Esophagus (tissue), 2 donors: ENCODE measurements around the gene MRPL17. TPM values are rescaled to one million over a fixed set of nuclear protein-coding genes. Genes with fewer than 3 reads are reported as not detected.
"Not testable (repeated sequence)": the region's sequence is repeated elsewhere in the genome, so short reads cannot be mapped to it uniquely, and the experiment has no call there.

Experiments
- H3K27ac ChIP-seq, 2 donors: one replicate each; pipeline ENCODE4 v1.5.1; 2013; ENCODE audit warnings: low read depth in 2 of 2, mild to moderate bottlenecking in 2 of 2, inconsistent platforms in 1 of 2, low read length in 1 of 2, moderate library complexity in 1 of 2
- H3K27me3 ChIP-seq, 2 donors: one replicate each; pipeline ENCODE4 v1.6.1; 2013; ENCODE audit warnings: low read length in 2 of 2, control low read depth in 1 of 2, mild to moderate bottlenecking in 1 of 2; ENCODE audit not compliant: insufficient read depth in 2 of 2, control insufficient read depth in 1 of 2
- H3K36me3 ChIP-seq, 2 donors: one replicate each; pipeline ENCODE4 v1.6.1; 2013; ENCODE audit warnings: low read length in 1 of 2; ENCODE audit not compliant: control insufficient read depth in 2 of 2, insufficient read depth in 2 of 2
- H3K4me1 ChIP-seq, 2 donors: one replicate each; pipeline ENCODE4 v1.6.1; 2013; ENCODE audit warnings: low read length in 1 of 2; ENCODE audit not compliant: control insufficient read depth in 2 of 2, insufficient read depth in 2 of 2
- H3K4me3 ChIP-seq, 2 donors: one replicate each; pipeline ENCODE4 v1.5.1; 2013; ENCODE audit warnings: low read length in 2 of 2, mild to moderate bottlenecking in 2 of 2, low read depth in 1 of 2, moderate library complexity in 1 of 2
- H3K9me3 ChIP-seq, 2 donors: one replicate each; pipeline ENCODE4 v1.6.1; 2013; ENCODE audit warnings: mild to moderate bottlenecking in 2 of 2, low read depth in 1 of 2, low read length in 1 of 2, moderate library complexity in 1 of 2; ENCODE audit not compliant: control insufficient read depth in 2 of 2, insufficient read depth in 1 of 2
- WGBS, 2 donors: extraction: QIAGEN DNeasy Blood & Tissue Kit; methylation state at CpG; one replicate each; pipeline ENCODE4 v1.1.7; 2013; 5-methylcytosine and 5-hydroxymethylcytosine counted together
- polyA plus RNA-seq, 2 donors: library from polyadenylated mRNA; stranded (reverse); fragments of 200-250 nt; gene quantifications; one replicate each; pipeline ENCODE4 v1.2.3, GENCODE V29; 2013
- donor health status: healthy with polysubstance abuse.
- donor health status: Bipolar disorder and iron deficiency.

Gene MRPL17
- polyA plus RNA-seq, 2 donors = 43.4 to 49.2 TPM

- Histone ChIP-seq H3K4me3 (no peak overlapping the region), H3K9me3 (no peaks in the 10 kb centered on the region), H3K27me3 (no peaks in the 10 kb centered on the region), H3K36me3 (no peaks in the 10 kb centered on the region), H3K4me1 (peaks cover 0 to 3% of the 10 kb centered on the region in 2 donors), H3K27ac (no peak overlapping the region)
- WGBS, 2 donors = 44 to 45% methylated on average over 7 of the region's 7 CpGs
Measured at GRCh38 chr11:6705905-6706535, 22.9 kb upstream of the MRPL17 start.

GRCh38 chr11:6703247-6704063, 20.3 kb upstream of the MRPL17 start:
- no peaks in the 10 kb centered on the region for H3K27me3 ChIP-seq
- 59 to 68% methylated on average over 2 of the region's 2 CpGs for WGBS, 2 donors
- no peaks in the 10 kb centered on the region for H3K36me3 ChIP-seq
- H3K27ac ChIP-seq = no peak overlapping the region
- H3K4me3 ChIP-seq = no peak overlapping the region
- H3K9me3 ChIP-seq = no peaks in the 10 kb centered on the region
- H3K4me1 ChIP-seq = peaks cover 0 to 3% of the 10 kb centered on the region in 2 donors

GRCh38 chr11:6701955-6702354, 18.8 kb upstream of the MRPL17 start:
- not testable (repeated sequence) for H3K36me3 ChIP-seq, H3K27ac ChIP-seq, H3K9me3 ChIP-seq, H3K27me3 ChIP-seq, H3K4me1 ChIP-seq, H3K4me3 ChIP-seq
- 48 to 68% methylated on average over 3 of the region's 3 CpGs for WGBS, 2 donors

GRCh38 chr11:6695377-6695776, 12.2 kb upstream of the MRPL17 start:
- no peaks in the 10 kb centered on the region for H3K27me3 ChIP-seq
- no peak overlapping the region for H3K4me3 ChIP-seq
- H3K36me3 ChIP-seq = no peaks in the 10 kb centered on the region
- H3K27ac ChIP-seq = no peak overlapping the region
- no peaks in the 10 kb centered on the region for H3K9me3 ChIP-seq
- 35 to 50% methylated on average over 1 of the region's 1 CpG for WGBS, 2 donors
- H3K4me1 ChIP-seq = no peaks in the 10 kb centered on the region

GRCh38 chr11:6694229-6694535, 11.0 kb upstream of the MRPL17 start:
- WGBS, 2 donors = 2 to 8% methylated on average over 1 of the region's 1 CpG
- Histone ChIP-seq H3K4me1 (no peaks in the 10 kb centered on the region), H3K4me3 (no peak overlapping the region), H3K27ac (no peak overlapping the region), H3K9me3 (no peaks in the 10 kb centered on the region), H3K27me3 (no peaks in the 10 kb centered on the region), H3K36me3 (no peaks in the 10 kb centered on the region)

GRCh38 chr11:6693342-6694228, 10.4 kb upstream of the MRPL17 start:
- Histone ChIP-seq H3K27me3 (no peaks in the 10 kb centered on the region), H3K27ac (no peak overlapping the region), H3K9me3 (no peaks in the 10 kb centered on the region), H3K4me1 (no peaks in the 10 kb centered on the region), H3K36me3 (no peaks in the 10 kb centered on the region), H3K4me3 (no peak overlapping the region)
- 95 to 98% methylated on average over 1 of the region's 1 CpG for WGBS, 2 donors

GRCh38 chr11:6692128-6692527, 9.0 kb upstream of the MRPL17 start:
- Histone ChIP-seq H3K36me3 (no peaks in the 10 kb centered on the region), H3K9me3 (no peaks in the 10 kb centered on the region), H3K4me3 (no peak overlapping the region), H3K27me3 (no peaks in the 10 kb centered on the region), H3K27ac (no peak overlapping the region), H3K4me1 (no peaks in the 10 kb centered on the region)

GRCh38 chr11:6690431-6691132, 7.4 kb upstream of the MRPL17 start:
- 76 to 80% methylated on average over 8 to 9 of the region's 11 CpGs for WGBS, 2 donors
- H3K36me3 ChIP-seq, H3K9me3 ChIP-seq, H3K4me3 ChIP-seq, H3K27ac ChIP-seq, H3K4me1 ChIP-seq, H3K27me3 ChIP-seq: not testable (repeated sequence)

GRCh38 chr11:6687876-6688275, 4.7 kb upstream of the MRPL17 start:
- Histone ChIP-seq H3K4me1 (no peaks in the 10 kb centered on the region), H3K9me3 (no peaks in the 10 kb centered on the region), H3K4me3 (no peak overlapping the region), H3K36me3 (no peaks in the 10 kb centered on the region), H3K27ac (no peak overlapping the region), H3K27me3 (no peaks in the 10 kb centered on the region)
- WGBS, 2 donors = 56 to 57% methylated on average over 4 of the region's 4 CpGs
